GM18909 (cell line): ENCODE results near the gene WLS.
A peak's percentile ranks its signal among the peaks of the same experiment; 100 is the strongest.
"Not testable (repeated sequence)": the region's sequence is repeated elsewhere in the genome, so short reads cannot be mapped to it uniquely, and the experiment has no call there.

ENCODE experiments used
- ATAC-seq: cut with Tn5 transposase; IDR thresholded peaks from one replicate; pipeline ENCODE4 v1.9.1; 2021; ENCODE audit warnings: mild to moderate bottlenecking; ENCODE audit not compliant: unreplicated experiment, poor library complexity

The WLS gene

GRCh38 chr1:68173936-68174737 lies 58.2 kb downstream of the WLS start:
- no peak for ATAC-seq

GRCh38 chr1:68173283-68173935 lies 58.9 kb downstream of the WLS start:
- ATAC-seq = no peak

GRCh38 chr1:68171795-68172194 lies 60.5 kb downstream of the WLS start:
- not testable (repeated sequence) for ATAC-seq

GRCh38 chr1:68168545-68169171 lies 63.7 kb downstream of the WLS start:
- ATAC-seq = no peak

- ATAC-seq = no peak
These were observed 65.1 kb downstream of the WLS start for GRCh38 chr1:68167211-68167610.

GRCh38 chr1:68166348-68166747 lies 66.0 kb downstream of the WLS start:
- ATAC-seq = no peak

DNA sequence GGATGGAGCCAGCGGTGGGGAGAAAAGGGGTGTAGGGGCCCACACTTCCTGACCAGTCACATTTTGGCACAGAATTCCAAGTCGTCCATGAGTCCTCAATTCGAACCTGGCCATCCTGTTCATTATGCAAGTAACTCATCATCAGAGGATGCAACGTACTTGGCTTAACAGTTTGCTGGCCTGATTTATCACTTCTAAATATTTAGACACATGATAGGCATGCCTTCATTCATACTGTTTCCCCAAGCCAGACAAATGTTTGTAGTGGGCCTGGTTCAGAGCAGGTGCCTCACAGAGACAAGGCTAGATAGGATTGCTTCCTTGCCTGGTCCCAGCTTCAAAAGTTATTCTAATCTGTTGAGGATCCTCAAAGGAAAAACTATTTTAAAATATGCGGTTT lies 66.7 kb downstream of the WLS start:
- ATAC-seq = no peak

GRCh38 chr1:68164918-68165317 lies 67.4 kb downstream of the WLS start:
- ATAC-seq = no peak

DNA sequence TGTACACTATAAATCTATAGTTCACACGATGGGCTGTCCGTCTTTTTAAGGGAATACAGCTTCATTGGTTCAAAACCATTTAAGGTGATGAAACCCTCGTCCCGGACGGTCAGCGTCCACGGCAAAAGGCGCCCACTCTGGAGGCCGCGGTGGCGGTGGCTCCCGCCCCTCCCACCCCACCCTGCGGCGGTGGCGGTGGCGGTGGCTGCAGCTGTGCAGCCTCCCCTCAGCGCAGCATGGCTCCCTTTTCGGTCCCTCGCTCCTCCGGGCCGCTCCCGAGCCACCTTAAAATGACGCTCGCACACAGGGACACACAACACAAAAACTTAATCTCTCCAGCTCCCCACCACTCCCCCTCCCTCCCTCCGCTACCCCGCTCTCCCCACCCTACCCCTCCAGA lies 69.1 kb downstream of the WLS start:
- ATAC-seq = no peak

DNA sequence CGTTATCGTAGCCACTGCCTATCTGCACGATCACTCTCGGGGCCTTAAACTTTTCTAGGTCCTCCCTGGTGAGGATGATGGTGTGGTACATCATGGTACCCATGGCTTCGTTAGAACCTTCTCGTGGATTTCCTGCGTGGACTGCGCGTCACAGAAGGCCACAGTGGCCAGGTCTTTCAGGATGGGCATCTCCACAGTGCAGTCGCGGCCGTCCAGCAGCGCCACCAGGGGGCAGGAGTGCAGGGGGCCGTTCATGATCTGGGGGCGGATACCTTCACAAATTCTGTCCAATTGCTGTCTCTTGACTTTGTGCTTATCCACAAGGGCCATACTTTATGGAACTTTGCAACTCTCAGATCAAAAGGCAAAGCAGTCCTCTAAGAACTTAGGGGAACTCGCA lies 69.6 kb downstream of the WLS start:
- ATAC-seq = no peak

DNA sequence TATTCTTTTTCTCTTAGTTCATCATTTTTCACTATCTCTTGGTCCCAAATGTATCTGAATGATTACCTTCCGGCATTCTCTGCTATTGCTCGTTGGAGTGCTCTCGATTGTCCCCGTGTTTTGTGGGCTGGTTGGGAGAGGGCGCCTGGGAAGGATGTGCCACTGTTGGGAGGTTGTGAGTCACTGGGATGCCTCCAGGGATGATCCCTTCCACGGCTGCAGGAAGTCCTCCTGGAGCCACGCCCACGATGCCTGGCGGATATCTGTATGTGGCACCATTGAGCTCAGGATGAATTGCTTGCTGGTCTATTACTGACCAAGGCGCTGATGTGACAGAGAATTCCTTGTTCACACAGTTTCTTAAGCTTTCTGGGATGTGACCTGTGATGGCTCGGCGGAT lies 70.7 kb downstream of the WLS start:
- ATAC-seq = not testable (repeated sequence)

- peak; percentile 90 for ATAC-seq
These were observed 71.4 kb downstream of the WLS start for GRCh38 chr1:68160935-68161334.

DNA sequence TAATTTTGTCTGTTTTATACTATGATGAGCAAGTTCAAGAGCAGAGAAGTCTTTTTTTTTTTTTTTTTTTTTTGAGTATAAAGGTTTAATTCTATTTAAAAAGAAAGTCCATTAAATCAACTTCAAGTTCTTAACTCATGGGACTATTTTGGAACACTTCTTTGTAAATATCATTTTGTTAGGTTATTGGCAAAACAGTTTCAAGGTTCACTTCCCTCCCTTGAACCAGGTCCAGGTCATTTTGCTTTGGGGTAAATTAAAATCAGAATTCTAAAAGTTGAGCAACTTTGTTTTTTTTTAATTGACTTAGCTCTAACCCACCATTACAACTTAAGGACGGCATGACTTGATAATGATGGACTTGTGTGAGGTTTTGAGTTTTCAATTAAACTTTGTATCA lies 72.3 kb downstream of the WLS start:
- no peak for ATAC-seq

DNA sequence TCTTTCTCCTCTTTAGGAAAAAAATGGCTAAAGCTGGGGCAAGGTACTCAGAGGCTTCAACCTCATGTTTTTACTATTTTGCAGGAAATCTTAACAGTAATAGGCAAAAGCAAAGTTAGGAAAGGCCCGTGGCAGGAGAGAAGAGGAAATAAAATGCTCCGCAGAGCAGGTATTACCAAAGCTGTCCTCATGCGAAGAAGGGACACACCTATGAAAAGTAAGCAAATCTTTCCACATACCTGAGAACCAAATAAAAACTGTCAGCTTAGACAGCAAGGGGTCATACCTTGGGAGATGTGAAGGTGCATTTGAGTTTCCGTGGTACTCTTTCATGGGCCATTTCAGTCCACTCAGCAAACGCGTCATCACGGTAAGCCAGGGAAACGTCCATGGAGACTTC lies 73.5 kb downstream of the WLS start:
- no peak for ATAC-seq

GRCh38 chr1:68157416-68157815 lies 74.9 kb downstream of the WLS start:
- ATAC-seq = no peak

GRCh38 chr1:68151690-68152089 lies 80.6 kb downstream of the WLS start:
- no peak for ATAC-seq

- ATAC-seq = no peak
These were observed 82.4 kb downstream of the WLS start for GRCh38 chr1:68149907-68150306.

DNA sequence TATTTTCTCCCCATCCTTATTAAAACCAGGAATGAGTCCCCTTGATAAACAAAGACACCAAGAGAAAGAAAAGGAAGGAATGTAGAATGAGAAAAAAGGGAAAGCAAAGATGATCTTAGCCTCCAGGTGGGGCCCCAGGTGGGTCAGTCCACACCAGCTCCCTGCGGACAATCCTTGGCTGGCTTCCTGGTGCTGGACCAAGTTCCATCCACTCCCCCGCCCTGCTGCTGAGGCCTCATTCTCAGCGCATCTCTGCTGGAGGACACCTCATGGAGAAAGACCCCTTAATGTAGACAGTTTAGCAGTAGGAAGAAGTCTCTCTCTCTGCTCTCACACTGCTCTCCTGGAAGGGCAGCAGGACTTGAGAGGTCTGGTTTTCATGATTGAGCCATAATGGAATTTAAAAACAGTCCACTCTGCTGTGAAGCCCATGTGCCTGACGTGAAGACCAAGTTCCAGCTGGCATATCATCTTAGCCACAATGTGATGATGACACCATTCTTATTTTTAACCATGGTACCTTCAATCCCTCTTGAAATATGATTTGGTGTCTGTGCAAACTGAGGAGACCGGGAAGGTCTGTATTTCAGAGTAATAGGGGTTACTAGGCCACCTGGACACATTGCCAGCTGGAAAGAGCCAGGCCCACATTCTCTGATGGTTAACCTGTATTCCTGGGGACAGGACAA lies 83.1 kb downstream of the WLS start:
- no peak for ATAC-seq

GRCh38 chr1:68148631-68149030 lies 83.7 kb downstream of the WLS start:
- ATAC-seq = no peak

DNA sequence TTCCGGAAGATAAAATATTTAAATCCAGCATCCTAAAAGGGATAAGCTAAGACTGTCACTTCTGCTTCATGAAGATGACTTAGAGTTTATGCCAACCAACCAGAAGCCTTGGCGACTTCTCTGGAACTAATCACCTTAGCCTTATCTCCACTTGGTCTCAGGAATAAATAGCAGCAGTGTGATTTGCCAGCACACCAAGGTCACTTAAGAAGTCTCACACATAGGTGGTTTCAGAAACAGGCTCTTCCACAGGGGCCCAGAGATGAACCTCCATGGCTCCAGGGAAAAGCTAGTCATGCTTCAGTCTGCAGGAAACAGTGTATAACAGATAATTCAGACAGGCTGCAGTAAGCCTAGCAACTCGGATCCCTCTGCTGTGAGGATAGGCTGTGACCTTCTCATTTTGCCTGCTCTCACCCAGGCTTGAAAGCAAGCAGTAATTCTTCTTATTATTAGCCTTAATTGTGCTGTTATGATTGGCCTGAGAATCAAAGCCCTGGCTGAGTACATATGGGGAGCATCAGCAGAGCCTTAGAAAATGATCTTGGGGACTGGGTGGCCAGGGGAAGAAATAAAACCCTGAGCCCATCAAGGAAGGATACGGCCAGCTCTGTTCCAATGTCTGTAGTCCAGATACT lies 84.7 kb downstream of the WLS start:
- no peak for ATAC-seq
